Measurements from ENCODE around the gene CCDC33.

CCDC33 gene

GRCh38 chr15:74333093-74333492 lies 97.0 kb downstream of the CCDC33 start:
- H3K27me3 ChIP-seq (ENCODE audit: control insufficient read depth in 2 of 2, insufficient read depth in 2 of 2, low read length in 2 of 2): no peaks in the 10 kb centered on the region

GRCh38 chr15:74333662-74334061 lies 97.5 kb downstream of the CCDC33 start:
- Histone ChIP-seq H3K4me3 (ENCODE audit: low read length in 2 of 2) (no peak overlapping the region), H3K4me1 (ENCODE audit: control insufficient read depth in 2 of 2, insufficient read depth in 2 of 2, low read length in 2 of 2) (no peaks in the 10 kb centered on the region), H3K9ac (ENCODE audit: low read depth in 1 of 2, low read length in 2 of 2) (no peak overlapping the region), H3K9me3 (ENCODE audit: control insufficient read depth in 2 of 2, low read length in 2 of 2) (no peaks in the 10 kb centered on the region), H3K27me3 (ENCODE audit: control insufficient read depth in 2 of 2, insufficient read depth in 2 of 2, low read length in 2 of 2) (no peaks in the 10 kb centered on the region), H3K27ac (ENCODE audit: low read depth in 2 of 2, low read length in 2 of 2) (no peak overlapping the region), H3K36me3 (ENCODE audit: control insufficient read depth in 2 of 2, insufficient read depth in 2 of 2, low read length in 2 of 2) (no peaks in the 10 kb centered on the region)

More at GRCh38 chr15:74333093-74333492, 97.0 kb downstream of the CCDC33 start:
- H3K4me3 ChIP-seq (ENCODE audit: low read length in 2 of 2): no peak overlapping the region
- no peak overlapping the region for H3K9ac ChIP-seq (ENCODE audit: low read depth in 1 of 2, low read length in 2 of 2)
- H3K27ac ChIP-seq (ENCODE audit: low read depth in 2 of 2, low read length in 2 of 2): no peak overlapping the region
- no peaks in the 10 kb centered on the region for H3K9me3 ChIP-seq (ENCODE audit: control insufficient read depth in 2 of 2, low read length in 2 of 2)
- H3K36me3 ChIP-seq (ENCODE audit: control insufficient read depth in 2 of 2, insufficient read depth in 2 of 2, low read length in 2 of 2): no peaks in the 10 kb centered on the region
- H3K4me1 ChIP-seq (ENCODE audit: control insufficient read depth in 2 of 2, insufficient read depth in 2 of 2, low read length in 2 of 2): no peaks in the 10 kb centered on the region

- Histone ChIP-seq H3K36me3 (ENCODE audit: control insufficient read depth in 2 of 2, insufficient read depth in 2 of 2, low read length in 2 of 2) (no peaks in the 10 kb centered on the region), H3K27me3 (ENCODE audit: control insufficient read depth in 2 of 2, insufficient read depth in 2 of 2, low read length in 2 of 2) (no peaks in the 10 kb centered on the region), H3K27ac (ENCODE audit: low read depth in 2 of 2, low read length in 2 of 2) (no peak overlapping the region), H3K9me3 (ENCODE audit: control insufficient read depth in 2 of 2, low read length in 2 of 2) (no peaks in the 10 kb centered on the region), H3K4me3 (ENCODE audit: low read length in 2 of 2) (no peak overlapping the region), H3K4me1 (ENCODE audit: control insufficient read depth in 2 of 2, insufficient read depth in 2 of 2, low read length in 2 of 2) (no peaks in the 10 kb centered on the region), H3K9ac (ENCODE audit: low read depth in 1 of 2, low read length in 2 of 2) (no peak overlapping the region)
Measured at GRCh38 chr15:74334127-74334526, 98.0 kb downstream of the CCDC33 start.

- H3K9me3 ChIP-seq (ENCODE audit: control insufficient read depth in 2 of 2, low read length in 2 of 2): no peaks in the 10 kb centered on the region
- no peaks in the 10 kb centered on the region for H3K36me3 ChIP-seq (ENCODE audit: control insufficient read depth in 2 of 2, insufficient read depth in 2 of 2, low read length in 2 of 2)
- H3K4me3 ChIP-seq (ENCODE audit: low read length in 2 of 2): no peak overlapping the region
- H3K27me3 ChIP-seq (ENCODE audit: control insufficient read depth in 2 of 2, insufficient read depth in 2 of 2, low read length in 2 of 2): no peaks in the 10 kb centered on the region
- no peak overlapping the region for H3K9ac ChIP-seq (ENCODE audit: low read depth in 1 of 2, low read length in 2 of 2)
- H3K4me1 ChIP-seq (ENCODE audit: control insufficient read depth in 2 of 2, insufficient read depth in 2 of 2, low read length in 2 of 2): no peaks in the 10 kb centered on the region
- no peak overlapping the region for H3K27ac ChIP-seq (ENCODE audit: low read depth in 2 of 2, low read length in 2 of 2)
Measured at GRCh38 chr15:74335396-74335795, 99.3 kb downstream of the CCDC33 start.

DNA sequence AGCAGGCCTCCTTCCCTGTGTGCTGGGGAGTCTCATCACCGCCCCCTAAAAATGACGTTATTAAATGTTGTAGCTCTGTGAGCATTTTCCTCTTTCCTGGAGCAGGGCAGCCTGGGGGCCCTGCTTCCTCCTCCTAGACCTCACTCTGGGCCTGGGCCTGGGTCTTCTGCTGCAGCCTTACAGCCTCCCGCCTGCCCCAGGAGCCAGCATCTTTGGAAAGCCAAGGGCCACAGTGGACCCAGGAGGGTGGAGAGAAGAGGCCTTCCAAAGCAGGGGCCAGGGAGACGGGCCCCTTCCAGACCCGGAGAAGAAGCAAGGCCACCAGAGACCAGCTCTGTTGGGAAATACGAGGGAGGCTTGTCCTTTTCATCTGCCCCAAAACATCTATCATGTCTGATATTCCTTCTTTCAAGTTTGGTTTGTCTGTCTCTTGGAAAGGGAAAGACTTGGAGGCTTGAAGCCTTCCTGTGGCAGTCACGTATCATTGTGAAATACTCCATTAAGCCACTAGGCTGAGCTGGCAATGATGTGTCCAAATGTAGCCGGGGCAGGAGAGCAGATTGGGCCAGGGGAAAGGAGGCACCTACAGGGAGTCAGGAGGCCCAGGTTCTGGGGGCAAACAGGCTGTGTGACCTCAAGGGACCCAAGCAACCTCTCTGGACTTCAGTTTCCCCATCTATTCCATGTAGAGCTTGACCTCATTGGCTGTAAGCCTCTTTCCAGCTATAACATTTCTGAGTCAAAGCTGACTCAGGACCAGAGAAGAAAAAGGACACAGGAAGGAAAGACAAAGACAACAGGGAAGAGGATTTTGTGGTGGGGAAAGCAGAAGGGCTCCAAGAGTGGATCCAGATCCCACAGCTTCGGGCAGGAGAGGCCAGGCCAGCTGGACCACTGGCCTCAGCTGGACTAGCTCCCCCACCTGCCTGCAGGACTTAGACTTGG lies 100.2 kb downstream of the CCDC33 start:
- H3K9me3 ChIP-seq (ENCODE audit: control insufficient read depth in 2 of 2, low read length in 2 of 2): no peaks in the 10 kb centered on the region
- H3K9ac ChIP-seq (ENCODE audit: low read depth in 1 of 2, low read length in 2 of 2): no peak overlapping the region
- no peak overlapping the region for H3K4me3 ChIP-seq (ENCODE audit: low read length in 2 of 2)
- H3K4me1 ChIP-seq (ENCODE audit: control insufficient read depth in 2 of 2, insufficient read depth in 2 of 2, low read length in 2 of 2): no peaks in the 10 kb centered on the region
- H3K27me3 ChIP-seq (ENCODE audit: control insufficient read depth in 2 of 2, insufficient read depth in 2 of 2, low read length in 2 of 2): no peaks in the 10 kb centered on the region
- no peak overlapping the region for H3K27ac ChIP-seq (ENCODE audit: low read depth in 2 of 2, low read length in 2 of 2)
- H3K36me3 ChIP-seq (ENCODE audit: control insufficient read depth in 2 of 2, insufficient read depth in 2 of 2, low read length in 2 of 2): no peaks in the 10 kb centered on the region

- H3K4me3 ChIP-seq (ENCODE audit: low read length in 2 of 2): no peak overlapping the region
- no peaks in the 10 kb centered on the region for H3K4me1 ChIP-seq (ENCODE audit: control insufficient read depth in 2 of 2, insufficient read depth in 2 of 2, low read length in 2 of 2)
- H3K9ac ChIP-seq (ENCODE audit: low read depth in 1 of 2, low read length in 2 of 2): no peak overlapping the region
- H3K27me3 ChIP-seq (ENCODE audit: control insufficient read depth in 2 of 2, insufficient read depth in 2 of 2, low read length in 2 of 2): no peaks in the 10 kb centered on the region
- no peaks in the 10 kb centered on the region for H3K9me3 ChIP-seq (ENCODE audit: control insufficient read depth in 2 of 2, low read length in 2 of 2)
- H3K27ac ChIP-seq (ENCODE audit: low read depth in 2 of 2, low read length in 2 of 2): no peak overlapping the region
- H3K36me3 ChIP-seq (ENCODE audit: control insufficient read depth in 2 of 2, insufficient read depth in 2 of 2, low read length in 2 of 2): no peaks in the 10 kb centered on the region
Measured at GRCh38 chr15:74337146-74337545, 101.0 kb downstream of the CCDC33 start.

DNA sequence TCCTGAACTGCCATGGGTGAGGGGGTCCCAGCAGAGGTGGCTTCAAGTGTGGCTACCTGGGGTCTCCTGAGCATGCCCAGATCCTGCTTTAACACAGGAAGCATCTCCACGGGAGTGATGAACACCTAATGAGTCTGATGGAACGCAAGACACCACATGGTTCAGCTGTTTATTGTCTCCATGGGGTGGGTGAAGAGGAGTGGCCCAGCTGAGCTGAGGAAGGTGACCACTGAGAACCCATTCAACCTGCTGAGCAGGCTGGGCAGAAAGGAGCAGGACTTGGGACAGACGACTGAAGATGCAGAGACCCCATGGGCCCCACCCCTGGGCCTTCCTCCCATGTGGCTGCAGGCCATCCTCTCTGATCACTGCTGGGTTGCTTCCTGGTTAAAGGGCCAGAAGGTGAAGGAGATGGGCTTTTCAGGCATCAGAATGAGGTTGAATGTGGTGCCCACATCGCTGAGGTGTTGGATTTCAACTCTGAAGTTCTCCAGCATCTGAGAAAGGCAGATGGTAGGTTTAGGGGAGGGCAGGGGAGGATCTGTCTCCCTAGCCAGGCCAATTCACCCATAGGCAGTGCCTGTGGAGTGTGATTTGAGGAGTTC lies 101.6 kb downstream of the CCDC33 start:
- Histone ChIP-seq H3K27me3 (ENCODE audit: control insufficient read depth in 2 of 2, insufficient read depth in 2 of 2, low read length in 2 of 2) (no peaks in the 10 kb centered on the region), H3K9me3 (ENCODE audit: control insufficient read depth in 2 of 2, low read length in 2 of 2) (no peaks in the 10 kb centered on the region), H3K4me1 (ENCODE audit: control insufficient read depth in 2 of 2, insufficient read depth in 2 of 2, low read length in 2 of 2) (no peaks in the 10 kb centered on the region), H3K9ac (ENCODE audit: low read depth in 1 of 2, low read length in 2 of 2) (no peak overlapping the region), H3K4me3 (ENCODE audit: low read length in 2 of 2) (no peak overlapping the region), H3K27ac (ENCODE audit: low read depth in 2 of 2, low read length in 2 of 2) (no peak overlapping the region), H3K36me3 (ENCODE audit: control insufficient read depth in 2 of 2, insufficient read depth in 2 of 2, low read length in 2 of 2) (no peaks in the 10 kb centered on the region)

DNA sequence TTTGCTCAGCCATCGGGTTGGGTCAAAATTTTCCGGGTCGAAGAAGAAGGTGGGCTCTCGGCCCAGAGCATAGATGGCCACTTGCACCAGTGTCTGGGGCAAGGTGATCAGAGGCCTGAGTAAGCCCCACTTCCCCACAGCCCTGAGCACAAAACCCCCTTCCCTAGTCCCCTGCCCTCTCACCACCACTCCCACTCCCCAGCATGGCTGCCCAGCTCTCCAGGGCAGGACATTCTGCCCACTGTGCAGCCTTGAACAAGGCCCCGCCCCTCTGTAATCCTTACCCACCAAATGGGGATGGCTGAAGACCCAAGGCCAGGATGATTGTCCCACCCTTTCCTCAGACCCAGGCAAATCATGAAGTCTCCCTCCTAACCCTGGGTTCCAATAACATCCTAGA lies 102.5 kb downstream of the CCDC33 start:
- H3K36me3 ChIP-seq (ENCODE audit: control insufficient read depth in 2 of 2, insufficient read depth in 2 of 2, low read length in 2 of 2): no peaks in the 10 kb centered on the region
- no peaks in the 10 kb centered on the region for H3K4me1 ChIP-seq (ENCODE audit: control insufficient read depth in 2 of 2, insufficient read depth in 2 of 2, low read length in 2 of 2)

GRCh38 chr15:74339371-74339770 lies 103.2 kb downstream of the CCDC33 start:
- Histone ChIP-seq H3K9me3 (ENCODE audit: control insufficient read depth in 2 of 2, low read length in 2 of 2) (no peaks in the 10 kb centered on the region), H3K4me3 (ENCODE audit: low read length in 2 of 2) (no peak overlapping the region), H3K27ac (ENCODE audit: low read depth in 2 of 2, low read length in 2 of 2) (no peak overlapping the region), H3K27me3 (ENCODE audit: control insufficient read depth in 2 of 2, insufficient read depth in 2 of 2, low read length in 2 of 2) (no peaks in the 10 kb centered on the region), H3K9ac (ENCODE audit: low read depth in 1 of 2, low read length in 2 of 2) (no peak overlapping the region), H3K36me3 (ENCODE audit: control insufficient read depth in 2 of 2, insufficient read depth in 2 of 2, low read length in 2 of 2) (no peaks in the 10 kb centered on the region), H3K4me1 (ENCODE audit: control insufficient read depth in 2 of 2, insufficient read depth in 2 of 2, low read length in 2 of 2) (no peaks in the 10 kb centered on the region)

More for the DNA sequence above, 102.5 kb downstream of the CCDC33 start:
- Histone ChIP-seq H3K27me3 (ENCODE audit: control insufficient read depth in 2 of 2, insufficient read depth in 2 of 2, low read length in 2 of 2) (no peaks in the 10 kb centered on the region), H3K27ac (ENCODE audit: low read depth in 2 of 2, low read length in 2 of 2) (no peak overlapping the region), H3K9me3 (ENCODE audit: control insufficient read depth in 2 of 2, low read length in 2 of 2) (no peaks in the 10 kb centered on the region), H3K4me3 (ENCODE audit: low read length in 2 of 2) (no peak overlapping the region), H3K9ac (ENCODE audit: low read depth in 1 of 2, low read length in 2 of 2) (no peak overlapping the region)

DNA sequence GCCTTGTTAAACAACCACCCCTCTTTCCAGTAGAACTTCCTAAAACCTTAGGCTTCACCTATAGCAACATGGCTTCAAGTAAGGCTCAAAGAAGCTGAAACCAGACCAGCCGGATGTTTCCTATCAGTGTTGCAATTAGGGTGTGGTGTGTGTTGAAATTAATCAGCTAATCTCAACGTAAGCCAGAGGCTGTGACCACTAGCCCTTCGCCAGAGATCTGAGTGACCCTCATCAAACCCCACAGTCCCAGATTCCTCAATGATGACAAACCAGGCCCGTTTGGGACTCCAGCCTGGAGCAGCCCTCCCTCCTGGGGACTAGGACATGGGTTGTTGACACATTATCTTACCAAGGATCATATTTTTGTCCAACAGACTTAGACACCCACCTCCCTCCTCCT lies 104.0 kb downstream of the CCDC33 start:
- no peaks in the 10 kb centered on the region for H3K4me1 ChIP-seq (ENCODE audit: control insufficient read depth in 2 of 2, insufficient read depth in 2 of 2, low read length in 2 of 2)
- no peaks in the 10 kb centered on the region for H3K27me3 ChIP-seq (ENCODE audit: control insufficient read depth in 2 of 2, insufficient read depth in 2 of 2, low read length in 2 of 2)
- H3K27ac ChIP-seq (ENCODE audit: low read depth in 2 of 2, low read length in 2 of 2): no peak overlapping the region
- no peak overlapping the region for H3K9ac ChIP-seq (ENCODE audit: low read depth in 1 of 2, low read length in 2 of 2)
- no peaks in the 10 kb centered on the region for H3K36me3 ChIP-seq (ENCODE audit: control insufficient read depth in 2 of 2, insufficient read depth in 2 of 2, low read length in 2 of 2)
- H3K9me3 ChIP-seq (ENCODE audit: control insufficient read depth in 2 of 2, low read length in 2 of 2): no peaks in the 10 kb centered on the region
- no peak overlapping the region for H3K4me3 ChIP-seq (ENCODE audit: low read length in 2 of 2)
